Gastrocnemius medialis (tissue), 4 donors: ENCODE data around the gene BCAP31.

Experiments
- CTCF ChIP-seq, 5 experiments: fragments of 450-650 bp in 3 of 5; fragments of 200-600 bp in 2 of 5; sonication (generic) in 2 of 5; IDR thresholded peaks in 4 of 5; conservative IDR thresholded peaks in 1 of 5; 1 replicate in 4 of 5; 2 replicates in 1 of 5; pipeline ENCODE4 v1.5.1; 2016 to 2019; ENCODE audit warnings: antibody characterized with exemption in 5 of 5, mild to moderate bottlenecking in 3 of 5, moderate library complexity in 3 of 5
- POLR2A ChIP-seq, 2 donors: fragments of 450-650 bp; IDR thresholded peaks; one replicate each; pipeline ENCODE4 v1.6.1; 2017; ENCODE audit warnings: antibody characterized with exemption in 2 of 2, mild to moderate bottlenecking in 2 of 2, moderate library complexity in 2 of 2

GRCh38 chrX:153674219-153674851 is 49.9 kb downstream of the BCAP31 start:
- no peak for TF ChIP-seq CTCF (IDR thresholded peaks at IDR 0.05 in 4 of 5, conservative IDR thresholded peaks at IDR 0.05 in 1 of 5)
- no peak for TF ChIP-seq POLR2A (IDR thresholded peaks at IDR 0.05)
